Heart left ventricle (tissue), 16 donors: Measurements from ENCODE around the gene KCTD13. TPM values are rescaled to one million over a fixed set of nuclear protein-coding genes. Genes with fewer than 3 reads are reported as not detected.

ENCODE experiments used
- ATAC-seq, 4 donors: fragments of 200-7000 bp; cut with Tn5 transposase; one replicate each; pipeline ENCODE4 v1.9.1; 2020 to 2022; ENCODE audit warnings: moderate library complexity in 4 of 4, mild to moderate bottlenecking in 3 of 4, moderate number of reproducible peaks in 1 of 4
- DNase-seq, 5 donors: peaks; one replicate each; pipeline ENCODE4 v3.0.0-alpha.2; 2020
- H3K27ac ChIP-seq, 12 donors: fragments of 200-600 bp; sonication (generic) in 4 of 12; one replicate each; pipeline versions ENCODE4 v1.5.0 to v1.8.0; 2016 to 2022; ENCODE audit warnings: mild to moderate bottlenecking in 2 of 12
- H3K27me3 ChIP-seq, 9 donors: fragments of 200-600 bp; sonication (generic) in 2 of 9; one replicate each; pipeline versions ENCODE4 v1.5.1 to v1.8.0; 2016 to 2022; ENCODE audit warnings: mild to moderate bottlenecking in 3 of 9
- H3K36me3 ChIP-seq, 9 donors: fragments of 200-600 bp; sonication (generic) in 2 of 9; one replicate each; pipeline versions ENCODE4 v1.5.0 to v1.8.0; 2018 to 2022; ENCODE audit warnings: mild to moderate bottlenecking in 2 of 9
- H3K4me1 ChIP-seq, 12 donors: fragments of 200-600 bp; sonication (generic) in 4 of 12; one replicate each; pipeline versions ENCODE4 v1.5.0 to v1.8.0; 2016 to 2022; ENCODE audit warnings: mild to moderate bottlenecking in 3 of 12
- H3K4me3 ChIP-seq, 12 donors: fragments of 200-600 bp; sonication (generic) in 4 of 12; one replicate each; pipeline versions ENCODE4 v1.5.0 to v1.8.0; 2017 to 2022; ENCODE audit warnings: mild to moderate bottlenecking in 9 of 12, moderate library complexity in 4 of 12
- H3K9me3 ChIP-seq, 12 donors: fragments of 200-600 bp; sonication (generic) in 4 of 12; one replicate each; pipeline versions ENCODE4 v1.5.0 to v1.8.0; 2016 to 2022; ENCODE audit warnings: mild to moderate bottlenecking in 1 of 12
- CTCF ChIP-seq, 12 donors: fragments of 200-600 bp; sonication (generic) in 4 of 12; IDR thresholded peaks; one replicate each; pipeline versions ENCODE4 v1.5.0 to v1.8.0; 2018 to 2022; ENCODE audit warnings: antibody characterized with exemption in 12 of 12, mild to moderate bottlenecking in 5 of 12
- POLR2A ChIP-seq, 2 donors: fragments of 450-650 bp; IDR thresholded peaks; one replicate each; pipeline ENCODE4 v1.6.1; 2017; ENCODE audit warnings: antibody characterized with exemption in 2 of 2, mild to moderate bottlenecking in 2 of 2, moderate library complexity in 2 of 2
- WGBS, 4 donors: extraction: QIAGEN DNeasy Blood & Tissue Kit in 2 of 4; methylation state at CpG; one replicate each; pipeline versions ENCODE4 v1.1.5 to v1.1.7; 2013 to 2018; 5-methylcytosine and 5-hydroxymethylcytosine counted together
- intact Hi-C, 10 donors: fragments of 100-400 bp; cut with DNase I; formaldehyde crosslinking; loops; one replicate each; pipeline versions ENCODE4 v1.11.1 to v1.14.2; 2022
- polyA plus RNA-seq, 2 donors: library from polyadenylated mRNA; stranded (reverse); fragments of 200-250 nt; gene quantifications; one replicate each; pipeline ENCODE4 v1.2.3, GENCODE V29; 2013
- total RNA-seq, 9 donors: library from RNA; depleted of rRNA in 2 of 9; stranded (reverse); fragments of >200 nt in 2 of 9; fragmentation: NEBNext Ultra II Directional in 3 of 9; extraction: Animal tissue kit (Norgen Biotek cat#: 25700) in 3 of 9; gene quantifications; one replicate each; pipeline versions ENCODE4 v1.1.0 to v1.2.4, GENCODE V29; 2016 to 2023
- donor health status: ischemic (EF 13 %, LVEDD 7.1; RV severe dilation, severe dysfunction).
- donor health status: healthy with polysubstance abuse.
- donor health status: DM: no; HTN: yes; CAD: no.
- donor health status: DM: no; HTN: no; CAD: no.
- donor health status: ischemic (EF 25% LVEDD 6.9; RV normal size, moderate dysfunction).
- donor health status: ischemic (EF 25% LVEDD 5.7; RV mildly dilated, moderate dysfunction).
- donor health status: healthy.
- donor health status: DM: yes; HTN: yes; CAD: no.
- donor health status: ischemic (EF 35%, LVEDD 5.7; RV mildly dilated, moderate dysfunction).
- donor health status: nonischemic (EF 11% LVEDD 7.7; RV severe dilation, severe dysfunction).
- donor health status: DM: yes; HTN: yes; CAD: no.
- donor health status: PGD.
- donor health status: ischemic (EF 29% LVEDD 5.4; RV normal size, mild dysfunction).
- donor health status: nonischemic (EF 23%, LVEDD 6.1; RV moderate dilation, normal function).

Gene KCTD13
- total and polyA plus RNA-seq, 11 donors, result 3.6 to 9.1 (median 6.6) TPM

- peaks cover 0 to 52% (median 44%) of the 10 kb centered on the region in 9 donors for H3K36me3 ChIP-seq
- ATAC-seq, result peak; percentile 95 to 98 (median 97)
- intact Hi-C loops, result loop anchor here in 5 of 10 donors (1.0 to 5.0 kb wide), 6 partner anchors 11 to 1021 kb away; partner anchors contain the start of genes KCTD13 (in 3 of the 5), HIRIP3 (in 2 of the 5), NFATC2IP (in 1 of the 5) and TMEM219 (in 1 of the 5)
- DNase-seq, result peak; percentile 99 to 100 (median 99)
- WGBS, 4 donors, result 2% methylated on average over 53 to 75 of the region's 75 CpGs
- no peaks in the 10 kb centered on the region for H3K27me3 ChIP-seq
- H3K27ac ChIP-seq, result peak within 1 kb of the TSS; percentile 87 to 99 (median 96)
- peak within 1 kb of the TSS; percentile 66 to 98 (median 90) for H3K4me3 ChIP-seq
- no peaks in the 10 kb centered on the region for H3K9me3 ChIP-seq
- peaks cover 0 to 54% (median 37%) of the 10 kb centered on the region in 12 donors for H3K4me1 ChIP-seq
- no peak for TF ChIP-seq CTCF (IDR thresholded peaks at IDR 0.05)
- TF ChIP-seq POLR2A (IDR thresholded peaks at IDR 0.05), result peak; percentile 65 to 95
Measured at GRCh38 chr16:29973384-29974246, 47.6 kb upstream of the KCTD13 start, which contains the start of gene TAOK2. Gene TAOK2, plus strand, starts transcription at chr16:29973868. Its CDS starts 3,905 bp downstream, at chr16:29977773.

- peaks cover 0 to 52% (median 44%) of the 10 kb centered on the region in 9 donors for H3K36me3 ChIP-seq
- no peaks in the 10 kb centered on the region for H3K9me3 ChIP-seq
- DNase-seq (no peak), ATAC-seq (no peak)
- H3K4me3 ChIP-seq, result peak overlapping the region in 7 of 12 donors; percentile 70 to 97 (median 90)
- WGBS, 4 donors, result 60 to 65% (median 62%) methylated on average over 6 of the region's 6 CpGs
- H3K27ac ChIP-seq, result peak overlapping the region in 8 of 12 donors; percentile 12 to 97 (median 96)
- no peaks in the 10 kb centered on the region for H3K27me3 ChIP-seq
- intact Hi-C loops, result loop anchor here in 4 of 10 donors (1.0 to 5.0 kb wide), 5 partner anchors 11 to 1021 kb away; partner anchors contain the start of genes KCTD13 (in 2 of the 4), HIRIP3 (in 1 of the 4), NFATC2IP (in 1 of the 4) and TMEM219 (in 1 of the 4)
- H3K4me1 ChIP-seq, result peaks cover 0 to 48% (median 31%) of the 10 kb centered on the region in 12 donors
- TF ChIP-seq POLR2A (IDR thresholded peaks at IDR 0.05) (no peak), CTCF (IDR thresholded peaks at IDR 0.05) (no peak)
Measured at GRCh38 chr16:29972992-29973383, 47.0 kb upstream of the KCTD13 start.

GRCh38 chr16:29972500-29972899 is 46.5 kb upstream of the KCTD13 start:
- 93 to 100% (median 95%) methylated on average over 1 of the region's 1 CpG for WGBS, 4 donors
- TF ChIP-seq CTCF (IDR thresholded peaks at IDR 0.05), result no peak
- TF ChIP-seq POLR2A (IDR thresholded peaks at IDR 0.05), result no peak
- no peak for ATAC-seq
- intact Hi-C loops, result loop anchor here in 3 of 10 donors (2.0 to 5.0 kb wide), 3 partner anchors 22 to 1020 kb away; partner anchors contain the start of genes HIRIP3 (in 1 of the 3), KCTD13 (in 1 of the 3) and NFATC2IP (in 1 of the 3)
- H3K4me1 ChIP-seq, result peaks cover 0 to 44% (median 26%) of the 10 kb centered on the region in 12 donors
- H3K36me3 ChIP-seq, result peaks cover 0 to 52% (median 42%) of the 10 kb centered on the region in 9 donors
- DNase-seq, result no peak
- peak overlapping the region in 2 of 12 donors; percentile 96 to 97 for H3K27ac ChIP-seq
- H3K27me3 ChIP-seq, result no peaks in the 10 kb centered on the region
- no peaks in the 10 kb centered on the region for H3K9me3 ChIP-seq
- no peak overlapping the region for H3K4me3 ChIP-seq
